HAP-1 (cell line): ENCODE data around the gene S100G.
A peak's percentile ranks its signal among the peaks of the same experiment; 100 is the strongest.
"Not testable (repeated sequence)": the region's sequence is repeated elsewhere in the genome, so short reads cannot be mapped to it uniquely, and the experiment has no call there.

Experiments used
- DNase-seq, 2 experiments: peaks; one replicate each; pipeline ENCODE4 v3.0.0-alpha.2; 2016 to 2020; ENCODE audit warnings: low spot score in 2 of 2
- H3K27me3 ChIP-seq: fragments of 250-450 bp; sonication (Bioruptor Pico); 2 replicates; pipeline ENCODE4 v1.5.1; 2020; ENCODE audit warnings: low read depth, mild to moderate bottlenecking, moderate library complexity
- H3K36me3 ChIP-seq: fragments of 250-450 bp; sonication (Bioruptor Pico); replicated peaks from 2 replicates; pipeline ENCODE4 v1.5.1; 2020; ENCODE audit warnings: mild to moderate bottlenecking
- H3K4me1 ChIP-seq: fragments of 250-450 bp; sonication (Bioruptor Pico); 2 replicates; pipeline ENCODE4 v1.5.1; 2020; ENCODE audit warnings: mild to moderate bottlenecking
- H3K4me3 ChIP-seq: fragments of 250-450 bp; sonication (Bioruptor Pico); 2 replicates; pipeline ENCODE4 v1.5.1; 2020; ENCODE audit warnings: mild to moderate bottlenecking, moderate library complexity
- H3K9me3 ChIP-seq: fragments of 250-450 bp; sonication (Bioruptor Pico); 2 replicates; pipeline ENCODE4 v1.5.1; 2020; ENCODE audit warnings: mild to moderate bottlenecking, moderate library complexity
- in situ Hi-C: fragments of 300-500 bp; cut with MboI; formaldehyde crosslinking; loops from 3 replicates; pipeline ENCODE4 v1.14.3; 2020; ENCODE audit warnings: low sequenced_read_pairs, inconsistent platforms, mixed read lengths

Gene S100G

GRCh38 chrX:16649858-16650257 lies at the start of gene S100G:
S100G (plus strand) TSS chrX:16650158; CDS start chrX:16651007, 849 bp downstream.
- in situ Hi-C loops, result no loop called here
- no peaks in the 10 kb centered on the region for H3K9me3 ChIP-seq
- no peak for DNase-seq
- H3K27me3 ChIP-seq, result no peaks in the 10 kb centered on the region; the same call in 1 of the 2 replicates
- H3K4me3 ChIP-seq, result no peak within 1 kb of the TSS
- peaks cover 7% of the 10 kb centered on the region for H3K4me1 ChIP-seq
- H3K36me3 ChIP-seq, result peaks cover 12% of the 10 kb centered on the region

GRCh38 chrX:16601885-16602284 lies 48.1 kb upstream of the S100G start:
- Histone ChIP-seq H3K4me1 (no peaks in the 10 kb centered on the region), H3K9me3 (no peaks in the 10 kb centered on the region), H3K36me3 (peaks cover 3% of the 10 kb centered on the region; the same call in 1 of the 2 replicates), H3K4me3 (no peak overlapping the region), H3K27me3 (no peaks in the 10 kb centered on the region)
- in situ Hi-C loops, result no loop called here
- no peak for DNase-seq

- in situ Hi-C loops, H3K4me3 ChIP-seq, H3K36me3 ChIP-seq, H3K27me3 ChIP-seq, H3K4me1 ChIP-seq, DNase-seq, H3K9me3 ChIP-seq: not testable (repeated sequence)
Observed at GRCh38 chrX:16603235-16603634, 46.7 kb upstream of the S100G start.

GRCh38 chrX:16603822-16604221 lies 46.1 kb upstream of the S100G start:
- Histone ChIP-seq H3K9me3 (no peaks in the 10 kb centered on the region), H3K4me1 (no peaks in the 10 kb centered on the region), H3K27me3 (no peaks in the 10 kb centered on the region), H3K4me3 (no peak overlapping the region), H3K36me3 (peaks cover 6% of the 10 kb centered on the region)
- no peak for DNase-seq
- in situ Hi-C loops, result no loop called here

GRCh38 chrX:16604337-16604736 lies 45.6 kb upstream of the S100G start:
- no peaks in the 10 kb centered on the region for H3K9me3 ChIP-seq
- DNase-seq, result no peak
- in situ Hi-C loops, result no loop called here
- no peak overlapping the region for H3K4me3 ChIP-seq
- H3K27me3 ChIP-seq, result no peaks in the 10 kb centered on the region
- H3K36me3 ChIP-seq, result peaks cover 6% of the 10 kb centered on the region
- no peaks in the 10 kb centered on the region for H3K4me1 ChIP-seq

GRCh38 chrX:16606142-16606720 lies 43.7 kb upstream of the S100G start:
- Histone ChIP-seq H3K4me1 (no peaks in the 10 kb centered on the region), H3K4me3 (no peak overlapping the region), H3K27me3 (peaks cover 11% of the 10 kb centered on the region; the same call in 1 of the 2 replicates), H3K9me3 (no peaks in the 10 kb centered on the region), H3K36me3 (peaks cover 6% of the 10 kb centered on the region)
- in situ Hi-C loops, result no loop called here
- no peak for DNase-seq

GRCh38 chrX:16610121-16610621 lies 39.8 kb upstream of the S100G start:
- DNase-seq, result no peak
- Histone ChIP-seq H3K36me3 (peaks cover 6% of the 10 kb centered on the region), H3K4me3 (no peak overlapping the region), H3K4me1 (peaks cover 10% of the 10 kb centered on the region), H3K27me3 (peaks cover 16% of the 10 kb centered on the region), H3K9me3 (no peaks in the 10 kb centered on the region)
- in situ Hi-C loops, result no loop called here

GRCh38 chrX:16610654-16611053 lies 39.3 kb upstream of the S100G start:
- Histone ChIP-seq H3K36me3 (peaks cover 10% of the 10 kb centered on the region), H3K27me3 (peaks cover 16% of the 10 kb centered on the region), H3K4me1 (peaks cover 10% of the 10 kb centered on the region)
- in situ Hi-C loops, H3K9me3 ChIP-seq, DNase-seq, H3K4me3 ChIP-seq: not testable (repeated sequence)

GRCh38 chrX:16612257-16612897 lies 37.6 kb upstream of the S100G start:
- Histone ChIP-seq H3K4me3 (no peak overlapping the region), H3K4me1 (peaks cover 10% of the 10 kb centered on the region), H3K9me3 (no peaks in the 10 kb centered on the region), H3K27me3 (peaks cover 25% of the 10 kb centered on the region), H3K36me3 (peaks cover 17% of the 10 kb centered on the region)
- DNase-seq, result peak; percentile 42 to 95
- in situ Hi-C loops, result no loop called here

GRCh38 chrX:16617382-16617781 lies 32.6 kb upstream of the S100G start:
- peaks cover 23% of the 10 kb centered on the region for H3K27me3 ChIP-seq
- in situ Hi-C loops, result no loop called here
- H3K4me1 ChIP-seq, result peaks cover 6% of the 10 kb centered on the region
- DNase-seq, result no peak
- 0 out of 2 replicates have a peak, but pooled peaks cover 4% of the 10 kb centered on the region for H3K9me3 ChIP-seq
- H3K4me3 ChIP-seq, result no peak overlapping the region
- peaks cover 19% of the 10 kb centered on the region for H3K36me3 ChIP-seq

- Histone ChIP-seq H3K4me1 (no peaks in the 10 kb centered on the region), H3K27me3 (peaks cover 23% of the 10 kb centered on the region), H3K4me3 (no peak overlapping the region), H3K9me3 (0 out of 2 replicates have a peak, but pooled peaks cover 4% of the 10 kb centered on the region), H3K36me3 (peaks cover 19% of the 10 kb centered on the region)
- in situ Hi-C loops, result no loop called here
- DNase-seq, result no peak
Observed at GRCh38 chrX:16618422-16618821, 31.5 kb upstream of the S100G start.

- 0 out of 2 replicates have a peak, but pooled peaks cover 4% of the 10 kb centered on the region for H3K9me3 ChIP-seq
- in situ Hi-C loops, result no loop called here
- H3K4me3 ChIP-seq, result no peak overlapping the region
- peaks cover 22% of the 10 kb centered on the region for H3K27me3 ChIP-seq
- no peak for DNase-seq
- H3K4me1 ChIP-seq, result no peaks in the 10 kb centered on the region
- peaks cover 19% of the 10 kb centered on the region for H3K36me3 ChIP-seq
Observed at GRCh38 chrX:16619024-16619423, 30.9 kb upstream of the S100G start.

- DNase-seq, in situ Hi-C loops, H3K9me3 ChIP-seq, H3K4me3 ChIP-seq, H3K27me3 ChIP-seq, H3K36me3 ChIP-seq: not testable (repeated sequence)
- peaks cover 11% of the 10 kb centered on the region for H3K4me1 ChIP-seq
Observed at GRCh38 chrX:16628511-16628910, 21.4 kb upstream of the S100G start.

- H3K36me3 ChIP-seq, result no peaks in the 10 kb centered on the region
- H3K9me3 ChIP-seq, result no peaks in the 10 kb centered on the region
- H3K4me3 ChIP-seq, result no peak overlapping the region
- DNase-seq, result peak; percentile 36 to 49
- no peaks in the 10 kb centered on the region for H3K27me3 ChIP-seq
- H3K4me1 ChIP-seq, result peaks cover 11% of the 10 kb centered on the region
- in situ Hi-C loops, result no loop called here
Observed at GRCh38 chrX:16628946-16629595, 20.9 kb upstream of the S100G start.
